T-helper 1 cell treated with Interleukin-12 subunit alpha and Interleukin-12 subunit beta and Interleukin-4 antibody, amounts not matched to agents 30 ng/mL and 1 ng/mL, for 36 hours (primary cell): Measurements from ENCODE around the gene MARS1. TPM values are rescaled to one million over a fixed set of nuclear protein-coding genes. Genes with fewer than 3 reads are reported as not detected.
"Not testable (repeated sequence)": the region's sequence is repeated elsewhere in the genome, so short reads cannot be mapped to it uniquely, and the experiment has no call there.

Source experiments
- intact Hi-C: fragments of 100-400 bp; cut with micrococcal nuclease; formaldehyde crosslinking; loops from one replicate; pipeline ENCODE4 v1.15.1; 2024
- total RNA-seq: library from RNA; stranded (reverse); gene quantifications from 2 replicates; pipeline ENCODE4 v1.2.3, GENCODE V29; 2022

MARS1 gene
- total RNA-seq, 1 donor from 2014 or later, result 224 TPM

- intact Hi-C loops, result no loop called here
These were observed 27.0 kb downstream of the MARS1 start for GRCh38 chr12:57514720-57515407.

GRCh38 chr12:57515408-57515933 is 27.6 kb downstream of the MARS1 start:
- intact Hi-C loops, result no loop called here

GRCh38 chr12:57515934-57516541 is 28.2 kb downstream of the MARS1 start:
- intact Hi-C loops, result no loop called here

- intact Hi-C loops, result no loop called here
These were observed 28.8 kb downstream of the MARS1 start for GRCh38 chr12:57516617-57517153.

GRCh38 chr12:57517187-57517586 is 29.3 kb downstream of the MARS1 start:
- intact Hi-C loops, result no loop called here

GRCh38 chr12:57517718-57518117 is 29.9 kb downstream of the MARS1 start:
- intact Hi-C loops, result not testable (repeated sequence)

GRCh38 chr12:57518176-57518919 is 30.5 kb downstream of the MARS1 start:
- intact Hi-C loops, result no loop called here

- intact Hi-C loops, result no loop called here
These were observed 31.3 kb downstream of the MARS1 start for GRCh38 chr12:57518920-57519795.

GRCh38 chr12:57519796-57520052 is 31.9 kb downstream of the MARS1 start:
- intact Hi-C loops, result loop anchor here (1.0 to 10.0 kb wide), 16 partner anchors 28 to 1547 kb away; partner anchors contain the start of genes CDK4, CTDSP2, DCTN2 and NACA

- intact Hi-C loops, result loop anchor here (1.0 to 10.0 kb wide), 16 partner anchors 27 to 1548 kb away; partner anchors contain the start of genes CDK4, CTDSP2, DCTN2 and NACA
These were observed 32.4 kb downstream of the MARS1 start, which contains the start of gene DDIT3 for GRCh38 chr12:57520053-57520818. DDIT3 (minus strand) TSS chr12:57520514; CDS start chr12:57517406, 3,108 bp downstream.

- intact Hi-C loops, result loop anchor here (1.0 to 10.0 kb wide), 12 partner anchors 45 to 1549 kb away; partner anchors contain the start of genes ATP23, CTDSP2, GLI1 and NEMP1
These were observed 33.7 kb downstream of the MARS1 start for GRCh38 chr12:57521525-57522010.

GRCh38 chr12:57522011-57522886 is 34.4 kb downstream of the MARS1 start, which contains the start of gene MBD6:
MBD6 (plus strand) TSS chr12:57522824; CDS start chr12:57524304, 1,480 bp downstream.
- intact Hi-C loops, result loop anchor here (1.0 to 10.0 kb wide), 8 partner anchors 46 to 1550 kb away; partner anchors contain the start of genes ATP23, GLI1, PA2G4 and RAB5B

GRCh38 chr12:57522887-57523705 is 35.2 kb downstream of the MARS1 start:
- intact Hi-C loops, result loop anchor here (1.0 to 10.0 kb wide), 8 partner anchors 47 to 1551 kb away; partner anchors contain the start of genes ATP23, GLI1, PA2G4 and RAB5B

GRCh38 chr12:57523706-57524614 is 36.1 kb downstream of the MARS1 start:
- intact Hi-C loops, result loop anchor here (2.0 to 10.0 kb wide), 3 partner anchors 59 to 1552 kb away; partner anchors contain the start of genes PA2G4 and RAB5B

GRCh38 chr12:57524814-57525614 is 37.1 kb downstream of the MARS1 start:
- intact Hi-C loops, result loop anchor here (5.0 to 10.0 kb wide), 2 partner anchors 1420 to 1553 kb away; partner anchors contain the start of genes PA2G4 and RAB5B
